Stomach (tissue), 4 donors: ENCODE data around the gene KIF17.

ENCODE experiments used
- EP300 ChIP-seq: sonication (generic); formaldehyde crosslinking; IDR thresholded peaks from one replicate; pipeline ENCODE4 v1.6.1; 2017; ENCODE audit warnings: antibody characterized with exemption
- TF ChIP-seq, protein P1 (sequence below), 7 experiments: fragments of 450-650 bp in 4 of 7; fragments of 200-600 bp in 3 of 7; sonication (generic) in 3 of 7; IDR thresholded peaks; one replicate each; pipeline ENCODE4 v1.5.1; 2016 to 2019; ENCODE audit warnings: antibody characterized with exemption in 7 of 7, control low read depth in 2 of 7, mild to moderate bottlenecking in 1 of 7

DNA sequence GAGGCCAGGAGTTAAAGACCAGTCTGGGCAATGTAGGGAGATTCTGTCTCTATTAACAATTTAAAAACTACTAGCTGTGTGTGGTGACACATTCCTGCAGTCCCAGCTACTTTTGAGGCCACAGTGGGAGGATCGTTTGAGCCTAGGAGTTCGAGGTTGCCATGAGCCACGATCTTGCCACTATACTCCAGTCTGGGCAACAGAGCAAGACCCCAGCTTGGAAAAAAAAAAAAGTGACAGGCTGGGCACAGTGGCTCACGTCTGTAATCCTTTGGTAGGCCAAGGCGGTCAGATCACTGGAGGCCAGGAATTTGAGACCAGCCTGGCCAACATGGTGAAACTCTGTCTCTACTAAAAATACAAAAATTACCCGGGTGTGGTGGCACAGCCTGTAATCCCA is 42.5 kb upstream of the KIF17 start:
- TF ChIP-seq, protein P1, sequence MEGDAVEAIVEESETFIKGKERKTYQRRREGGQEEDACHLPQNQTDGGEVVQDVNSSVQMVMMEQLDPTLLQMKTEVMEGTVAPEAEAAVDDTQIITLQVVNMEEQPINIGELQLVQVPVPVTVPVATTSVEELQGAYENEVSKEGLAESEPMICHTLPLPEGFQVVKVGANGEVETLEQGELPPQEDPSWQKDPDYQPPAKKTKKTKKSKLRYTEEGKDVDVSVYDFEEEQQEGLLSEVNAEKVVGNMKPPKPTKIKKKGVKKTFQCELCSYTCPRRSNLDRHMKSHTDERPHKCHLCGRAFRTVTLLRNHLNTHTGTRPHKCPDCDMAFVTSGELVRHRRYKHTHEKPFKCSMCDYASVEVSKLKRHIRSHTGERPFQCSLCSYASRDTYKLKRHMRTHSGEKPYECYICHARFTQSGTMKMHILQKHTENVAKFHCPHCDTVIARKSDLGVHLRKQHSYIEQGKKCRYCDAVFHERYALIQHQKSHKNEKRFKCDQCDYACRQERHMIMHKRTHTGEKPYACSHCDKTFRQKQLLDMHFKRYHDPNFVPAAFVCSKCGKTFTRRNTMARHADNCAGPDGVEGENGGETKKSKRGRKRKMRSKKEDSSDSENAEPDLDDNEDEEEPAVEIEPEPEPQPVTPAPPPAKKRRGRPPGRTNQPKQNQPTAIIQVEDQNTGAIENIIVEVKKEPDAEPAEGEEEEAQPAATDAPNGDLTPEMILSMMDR (IDR thresholded peaks at IDR 0.05), result no peak
- TF ChIP-seq EP300, result no peak
